PC-9 (cell line): ENCODE measurements around the gene IRF9. TPM values are rescaled to one million over a fixed set of nuclear protein-coding genes. Genes with fewer than 3 reads are reported as not detected.

Experiments used
- Bru-seq: library from RNA; stranded (reverse); fragments of 400-500 nt; gene quantifications from one replicate; lab custom pipeline; 2021; lab: Mats Ljungman, UMichigan
- BruChase-seq, 2 experiments: library from RNA; stranded (reverse); fragments of 400-500 nt; gene quantifications; one replicate each; lab custom pipeline; 2021; lab: Mats Ljungman, UMichigan
- BruUV-seq: library from RNA; stranded (reverse); fragments of 400-500 nt; replicated peaks from 2 replicates; lab custom pipeline; 2021; lab: Mats Ljungman, UMichigan
- CTCF ChIA-PET: fragments of 300-600 bp; sonication (Branson Sonifier 250); formaldehyde crosslinking; loops from one replicate; lab custom pipeline; 2022; ENCODE audit warnings: antibody characterized with exemption; lab: Charles Lee
- POLR2A ChIA-PET: fragments of 300-600 bp; sonication (Branson Sonifier 250); formaldehyde crosslinking; loops from one replicate; lab custom pipeline; 2022; ENCODE audit warnings: antibody characterized with exemption; ENCODE audit not compliant: unreplicated experiment; lab: Charles Lee
- DNase-seq, 2 experiments: peaks; one replicate each; pipeline versions ENCODE4 v3.0.0 to v3.0.0-alpha.2; 2015 to 2022; ENCODE audit warnings: mixed read lengths in 1 of 2
- H2AFZ ChIP-seq: fragments of 200-600 bp; sonication (generic); 2 replicates; pipeline ENCODE4 v1.8.1; 2017; ENCODE audit warnings: antibody characterized with exemption
- H3F3A ChIP-seq: fragments of 200-600 bp; sonication (generic); 2 replicates; pipeline ENCODE4 v1.8.1; 2017; ENCODE audit warnings: antibody characterized with exemption, mild to moderate bottlenecking, low read depth; ENCODE audit not compliant: insufficient read depth
- H3K27ac ChIP-seq: fragments of 200-600 bp; sonication (generic); 2 replicates; pipeline ENCODE4 v1.6.1; 2016; ENCODE audit warnings: mixed run types
- H3K27me3 ChIP-seq: fragments of 200-600 bp; sonication (generic); 2 replicates; pipeline ENCODE4 v1.6.1; 2016; ENCODE audit warnings: low read depth, mixed run types; ENCODE audit not compliant: insufficient read depth
- H3K36me3 ChIP-seq: fragments of 200-600 bp; sonication (generic); 2 replicates; pipeline ENCODE4 v1.6.1; 2016; ENCODE audit warnings: low read depth, mixed run types
- H3K4me1 ChIP-seq: fragments of 200-600 bp; sonication (generic); replicated peaks from 2 replicates; pipeline ENCODE4 v1.6.1; 2016; ENCODE audit warnings: mixed run types; ENCODE audit not compliant: insufficient read depth
- H3K4me2 ChIP-seq: fragments of 200-600 bp; sonication (generic); 2 replicates; pipeline ENCODE4 v1.6.1; 2017; ENCODE audit warnings: mixed run types
- H3K4me3 ChIP-seq: fragments of 200-600 bp; sonication (generic); 2 replicates; pipeline ENCODE4 v1.6.1; 2016; ENCODE audit warnings: mixed run types
- H3K79me2 ChIP-seq: fragments of 200-600 bp; sonication (generic); 2 replicates; pipeline ENCODE4 v1.6.1; 2017; ENCODE audit warnings: low read depth, mixed run types
- H3K9me2 ChIP-seq: fragments of 200-600 bp; sonication (generic); 2 replicates; pipeline ENCODE4 v1.8.1; 2017; ENCODE audit warnings: mild to moderate bottlenecking; ENCODE audit not compliant: insufficient read depth
- H3K9me3 ChIP-seq: fragments of 200-600 bp; sonication (generic); 2 replicates; pipeline ENCODE4 v1.8.1; 2016; ENCODE audit warnings: low read depth; ENCODE audit not compliant: insufficient read depth
- H4K20me1 ChIP-seq: fragments of 200-600 bp; sonication (generic); 2 replicates; pipeline ENCODE4 v1.8.1; 2017; ENCODE audit not compliant: insufficient read depth
- CTCF ChIP-seq: fragments of 200-600 bp; sonication (generic); conservative IDR thresholded peaks from 2 replicates; pipeline ENCODE4 v1.6.1; 2017; ENCODE audit warnings: mixed run types, antibody characterized with exemption, mild to moderate bottlenecking, moderate library complexity
- EZH2 ChIP-seq: fragments of 200-600 bp; sonication (generic); IDR thresholded peaks from 2 replicates; pipeline ENCODE4 v1.8.0; 2017; ENCODE audit warnings: antibody characterized with exemption, low read depth
- intact Hi-C: fragments of 100-400 bp; cut with micrococcal nuclease; formaldehyde crosslinking; loops from one replicate; pipeline ENCODE4 v1.10.0; 2022; ENCODE audit not compliant: unreplicated experiment
- long read RNA-seq: library from polyadenylated mRNA; stranded (forward); transcript quantifications from one replicate; pipeline ENCODE4 v2.0.0, GENCODE V29; 2022
- total RNA-seq: library from RNA; stranded (reverse); gene quantifications from 2 replicates; pipeline ENCODE4 v1.2.3, GENCODE V29; 2021

Gene IRF9
- total RNA-seq (18.8 and 21.4 TPM in 2 replicates), Bru-seq, nascent RNA (percentile 45 among the genes with signal in this experiment), BruChase-seq, experiment 1, labeled RNA remaining after a 2-hour chase (percentile 56 among the genes with signal in this experiment), BruChase-seq, experiment 2, labeled RNA remaining after a 6-hour chase (percentile 58 among the genes with signal in this experiment)
- long read RNA-seq, transcript IRF9-202 (9 exons, 1,838 nt) = major isoform, 24 of 41 reads
- long read RNA-seq, transcript IRF9-215 (8 exons, 1,769 nt) = minor isoform, 5 of 41 reads
- long read RNA-seq, partial matches to known transcripts = 3 of 41 reads
- long read RNA-seq, other reads (novel, unspliced or antisense) = 9 of 41 reads

- peak; percentile 82 to 95 for DNase-seq
- Histone ChIP-seq H3K9me3 (no peaks in the 10 kb centered on the region), H3K27ac (no peak within 1 kb of the TSS), H3F3A (no peaks in the 10 kb centered on the region; the same call in 1 of the 2 replicates), H3K4me1 (peaks cover 13% of the 10 kb centered on the region), H2AFZ (no peak within 1 kb of the TSS), H3K4me2 (peak within 1 kb of the TSS; percentile 76), H4K20me1 (no peaks in the 10 kb centered on the region), H3K9me2 (no peaks in the 10 kb centered on the region), H3K79me2 (no peaks in the 10 kb centered on the region), H3K36me3 (no peaks in the 10 kb centered on the region; the same call in 1 of the 2 replicates), H3K4me3 (peak within 1 kb of the TSS; percentile 41; the same call in 1 of the 2 replicates), H3K27me3 (no peaks in the 10 kb centered on the region)
- intact Hi-C loops = loop anchor here (1.0 to 5.0 kb wide), 4 partner anchors 27 to 102 kb away; partner anchors contain the start of genes CHMP4A, IPO4 and PCK2
- TF ChIP-seq EZH2 = no peak
- TF ChIP-seq CTCF = peak; percentile 88
- POLR2A ChIA-PET = interaction anchor here (0.5 to 0.8 kb wide), 5 partner anchors 20 to 52 kb away, joined by 3 to 5 read pairs (median 3); partner anchors contain the start of genes CHMP4A and EMC9
- CTCF ChIA-PET = interaction anchor here (0.5 to 1.2 kb wide), 12 partner anchors 10 to 613 kb away, joined by 3 to 13 read pairs (median 4); partner anchors contain the start of genes DCAF11, EMC9, IPO4 and NRL
- no TSS peak for BruUV-seq
These were observed at the start of gene IRF9 for GRCh38 chr14:24160850-24161804. Gene IRF9 (plus strand): TSS chr14:24161265. CDS start chr14:24162145, 880 bp downstream.

- intact Hi-C loops = no loop called here
- POLR2A ChIA-PET = no interaction called here
- peak overlapping the region; percentile 92 for H2AFZ ChIP-seq
These were observed 47.7 kb upstream of the IRF9 start for GRCh38 chr14:24113379-24113800.

More at GRCh38 chr14:24113379-24113800, 47.7 kb upstream of the IRF9 start:
- H3K4me2 ChIP-seq = peak overlapping the region; percentile 79
- peak overlapping the region; percentile 69 for H3K4me3 ChIP-seq
- peaks cover 13% of the 10 kb centered on the region for H3K79me2 ChIP-seq
- no peaks in the 10 kb centered on the region for H4K20me1 ChIP-seq
- no TSS peak for BruUV-seq
- peaks cover 33% of the 10 kb centered on the region for H3K4me1 ChIP-seq
- DNase-seq = no peak
- H3K36me3 ChIP-seq = peaks cover 8% of the 10 kb centered on the region; the same call in 1 of the 2 replicates
- H3K27ac ChIP-seq = peak overlapping the region; percentile 69
- TF ChIP-seq EZH2 (no peak), CTCF (no peak)
- H3K9me2 ChIP-seq = no peaks in the 10 kb centered on the region
- no peaks in the 10 kb centered on the region for H3K27me3 ChIP-seq
- H3K9me3 ChIP-seq = no peaks in the 10 kb centered on the region
- CTCF ChIA-PET = interaction anchor here (0.5 kb wide), 1 partner anchor 649 kb away, joined by 5 read pairs; no protein-coding TSS in a partner anchor
- H3F3A ChIP-seq = peaks cover 23% of the 10 kb centered on the region
